ENCODE data around the gene RAB6A.

- TF ChIP-seq CTCF (IDR thresholded peaks at IDR 0.05; ENCODE audit: low read depth, low read length, poor library complexity, severe bottlenecking) = no peak
- TF ChIP-seq EZH2phosphoT487 (IDR thresholded peaks at IDR 0.05; ENCODE audit: borderline replicate concordance, low read length) = no peak
Observed at GRCh38 chr11:73748300-73748699, 12.6 kb downstream of the RAB6A start.
